ENCODE results near the gene LETM1. TPM values are rescaled to one million over a fixed set of nuclear protein-coding genes. Genes with fewer than 3 reads are reported as not detected.

The LETM1 gene
- total RNA-seq, 2 donors from 2014 or later = 32.1 to 63.1 TPM

DNA sequence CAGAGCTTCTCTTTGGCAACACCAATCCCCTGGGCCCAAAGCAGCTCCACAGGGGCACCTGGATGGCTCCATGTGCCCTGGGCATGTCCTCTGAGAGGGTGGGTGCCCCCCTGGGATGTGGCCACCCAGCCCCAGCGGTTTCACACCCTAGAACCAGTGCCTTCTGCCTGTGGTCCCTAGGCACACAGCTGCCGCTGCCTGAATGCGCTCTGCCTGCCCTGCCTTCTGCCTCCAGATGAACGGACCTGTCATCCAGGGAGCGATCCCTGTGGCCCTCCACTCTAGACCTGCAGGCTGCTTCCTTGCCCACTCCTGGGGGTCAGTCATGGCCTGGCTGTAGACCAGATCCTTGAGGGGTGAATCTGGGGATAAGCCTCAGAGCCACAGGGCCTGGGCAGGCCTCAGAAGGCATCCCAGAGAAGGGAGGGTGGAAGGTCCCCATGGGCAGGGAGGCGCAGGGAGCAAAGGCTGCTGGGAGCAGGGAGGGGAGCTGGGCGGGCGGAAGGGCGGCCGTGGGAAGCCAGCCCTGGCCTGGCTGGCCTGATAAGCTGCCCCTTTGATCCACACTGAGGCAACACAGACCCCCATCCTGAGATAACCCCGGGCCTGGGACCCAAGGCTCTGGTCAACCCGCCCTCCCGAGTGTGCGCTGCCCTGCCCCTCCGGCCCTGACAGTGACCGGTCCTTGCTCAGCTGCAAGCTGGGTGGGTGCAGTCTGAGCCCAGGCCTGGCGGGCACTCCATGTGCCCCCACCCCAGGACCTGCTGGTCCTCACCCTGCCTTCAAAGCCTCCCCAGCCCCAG is 71.0 kb downstream of the LETM1 start:
- no peak for TF ChIP-seq POLR2A (IDR thresholded peaks at IDR 0.05)
- no peak for TF ChIP-seq POLR2AphosphoS5 (IDR thresholded peaks at IDR 0.05)
- TF ChIP-seq, protein P1, sequence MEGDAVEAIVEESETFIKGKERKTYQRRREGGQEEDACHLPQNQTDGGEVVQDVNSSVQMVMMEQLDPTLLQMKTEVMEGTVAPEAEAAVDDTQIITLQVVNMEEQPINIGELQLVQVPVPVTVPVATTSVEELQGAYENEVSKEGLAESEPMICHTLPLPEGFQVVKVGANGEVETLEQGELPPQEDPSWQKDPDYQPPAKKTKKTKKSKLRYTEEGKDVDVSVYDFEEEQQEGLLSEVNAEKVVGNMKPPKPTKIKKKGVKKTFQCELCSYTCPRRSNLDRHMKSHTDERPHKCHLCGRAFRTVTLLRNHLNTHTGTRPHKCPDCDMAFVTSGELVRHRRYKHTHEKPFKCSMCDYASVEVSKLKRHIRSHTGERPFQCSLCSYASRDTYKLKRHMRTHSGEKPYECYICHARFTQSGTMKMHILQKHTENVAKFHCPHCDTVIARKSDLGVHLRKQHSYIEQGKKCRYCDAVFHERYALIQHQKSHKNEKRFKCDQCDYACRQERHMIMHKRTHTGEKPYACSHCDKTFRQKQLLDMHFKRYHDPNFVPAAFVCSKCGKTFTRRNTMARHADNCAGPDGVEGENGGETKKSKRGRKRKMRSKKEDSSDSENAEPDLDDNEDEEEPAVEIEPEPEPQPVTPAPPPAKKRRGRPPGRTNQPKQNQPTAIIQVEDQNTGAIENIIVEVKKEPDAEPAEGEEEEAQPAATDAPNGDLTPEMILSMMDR (IDR thresholded peaks at IDR 0.05) = no peak
- no peaks in the 10 kb centered on the region for H3K36me3 ChIP-seq
- DNase-seq (ENCODE audit: low spot score) = no peak
- H3K4me1 ChIP-seq (replicated peaks) = no peaks in the 10 kb centered on the region
- H3K27me3 ChIP-seq (replicated peaks; ENCODE audit: insufficient read depth) = no peaks in the 10 kb centered on the region
- WGBS = 81% methylated on average over 17 of the region's 17 CpGs
- H3K9me3 ChIP-seq = no peaks in the 10 kb centered on the region
- H3K27ac ChIP-seq = no peak overlapping the region
- intact Hi-C loops (cut with DNase I) = no loop called here
- H3K4me3 ChIP-seq = no peak overlapping the region

DNA sequence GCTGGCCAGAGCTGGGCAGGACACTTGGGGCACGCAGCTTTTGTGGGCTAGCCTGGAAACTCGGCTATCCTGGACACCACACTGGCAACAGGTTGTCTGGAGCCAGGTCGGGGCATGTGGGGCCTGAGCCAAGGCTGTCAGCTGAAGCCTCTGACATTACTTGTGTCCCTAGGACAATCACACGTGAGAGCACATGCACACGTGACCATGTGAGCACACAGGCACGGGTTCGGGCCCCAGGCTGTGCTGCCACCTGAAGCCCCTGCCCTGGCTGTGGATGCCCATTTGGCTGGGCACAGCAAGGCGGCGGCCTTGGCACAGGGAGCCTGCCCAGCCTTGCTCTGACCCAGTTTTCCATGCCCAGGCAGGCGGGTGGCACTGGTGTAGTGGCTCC is 71.6 kb downstream of the LETM1 start:
- Histone ChIP-seq H3K27ac (no peak overlapping the region), H3K4me3 (no peak overlapping the region), H3K27me3 (replicated peaks; ENCODE audit: insufficient read depth) (no peaks in the 10 kb centered on the region), H3K4me1 (replicated peaks) (no peaks in the 10 kb centered on the region), H3K9me3 (no peaks in the 10 kb centered on the region), H3K36me3 (no peaks in the 10 kb centered on the region)
- DNase-seq (ENCODE audit: low spot score) = no peak
- TF ChIP-seq, protein P1 (IDR thresholded peaks at IDR 0.05) = no peak
- TF ChIP-seq POLR2A (IDR thresholded peaks at IDR 0.05) = no peak
- TF ChIP-seq POLR2AphosphoS5 (IDR thresholded peaks at IDR 0.05) = no peak
- intact Hi-C loops (cut with DNase I) = no loop called here
- WGBS = 60% methylated on average over 10 of the region's 10 CpGs

DNA sequence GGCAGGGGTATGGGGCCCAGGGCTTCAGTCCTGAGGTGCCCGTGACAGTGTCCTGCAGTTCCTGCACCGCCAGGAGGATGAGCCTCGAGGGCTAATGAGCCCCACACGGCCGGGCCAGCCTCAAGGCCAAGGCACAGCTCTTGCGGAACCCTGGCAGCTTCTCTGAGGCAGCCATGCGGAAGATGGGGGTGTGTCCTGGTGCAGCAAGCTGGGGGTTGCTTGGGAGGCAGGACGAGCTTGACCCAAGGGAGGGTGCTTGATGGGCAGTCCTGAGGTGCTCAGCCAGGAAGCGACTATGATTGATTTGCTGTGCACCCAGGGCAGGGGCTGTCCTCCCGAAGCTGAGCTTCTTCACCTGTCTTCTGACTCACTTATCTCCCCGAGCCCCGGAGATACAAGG is 72.0 kb downstream of the LETM1 start:
- intact Hi-C loops (cut with DNase I) = no loop called here
- Histone ChIP-seq H3K9me3 (no peaks in the 10 kb centered on the region), H3K4me3 (no peak overlapping the region), H3K4me1 (replicated peaks) (no peaks in the 10 kb centered on the region), H3K27ac (no peak overlapping the region), H3K27me3 (replicated peaks; ENCODE audit: insufficient read depth) (no peaks in the 10 kb centered on the region), H3K36me3 (no peaks in the 10 kb centered on the region)
- no peak for DNase-seq (ENCODE audit: low spot score)
- TF ChIP-seq, protein P1 (IDR thresholded peaks at IDR 0.05) = no peak
- TF ChIP-seq POLR2A (IDR thresholded peaks at IDR 0.05) = no peak
- no peak for TF ChIP-seq POLR2AphosphoS5 (IDR thresholded peaks at IDR 0.05)
- 65% methylated on average over 12 of the region's 12 CpGs for WGBS

DNA sequence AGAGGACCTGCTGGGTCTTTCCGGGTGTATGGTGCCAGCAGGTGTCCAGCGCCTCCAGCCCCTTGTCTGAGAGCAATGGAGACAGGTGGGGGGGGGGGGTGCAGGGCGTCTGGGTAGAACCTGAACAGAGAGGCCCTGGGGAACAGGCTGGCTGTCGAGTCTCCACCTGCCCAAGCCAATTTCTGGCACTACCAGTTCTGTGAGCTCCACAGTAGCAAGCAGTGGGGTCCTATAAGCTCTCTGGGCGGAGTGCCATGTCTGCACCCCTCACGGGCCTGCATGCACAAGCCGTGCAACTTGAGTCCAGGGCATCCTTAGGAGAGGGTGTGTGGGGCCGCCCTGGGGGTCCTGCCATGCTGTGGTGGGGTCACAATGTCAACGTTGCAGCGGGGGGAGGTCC is 72.9 kb downstream of the LETM1 start:
- DNase-seq (ENCODE audit: low spot score) = no peak
- H3K9me3 ChIP-seq = no peaks in the 10 kb centered on the region
- TF ChIP-seq POLR2A (IDR thresholded peaks at IDR 0.05) = no peak
- TF ChIP-seq POLR2AphosphoS5 (IDR thresholded peaks at IDR 0.05) = no peak
- intact Hi-C loops (cut with DNase I) = no loop called here
- no peak overlapping the region for H3K4me3 ChIP-seq
- 19% methylated on average over 7 of the region's 10 CpGs for WGBS
- H3K36me3 ChIP-seq = no peaks in the 10 kb centered on the region
- H3K27ac ChIP-seq = no peak overlapping the region
- H3K27me3 ChIP-seq (replicated peaks; ENCODE audit: insufficient read depth) = no peaks in the 10 kb centered on the region
- H3K4me1 ChIP-seq (replicated peaks) = no peaks in the 10 kb centered on the region

DNA sequence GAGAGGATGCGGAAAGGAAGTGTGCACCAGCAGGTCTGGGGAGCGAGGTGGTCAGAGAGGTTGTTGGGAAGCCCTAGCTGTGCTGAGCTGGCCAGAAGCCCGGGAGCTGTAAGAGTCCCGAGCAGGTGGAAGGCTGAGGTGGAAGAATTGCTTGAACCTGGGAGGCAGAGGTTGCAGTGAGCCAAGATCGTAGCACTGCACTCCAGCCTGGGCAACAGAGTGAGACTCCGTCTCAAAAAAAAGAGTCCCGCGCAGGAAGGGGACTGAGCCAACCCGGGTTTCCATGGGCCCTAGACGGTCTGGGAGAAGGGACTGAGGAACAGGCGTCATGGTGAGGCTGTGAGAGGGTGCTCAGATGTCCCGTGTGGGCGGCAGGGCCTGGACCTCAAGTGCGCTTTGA is 75.5 kb downstream of the LETM1 start:
- Histone ChIP-seq H3K27me3 (replicated peaks; ENCODE audit: insufficient read depth) (no peaks in the 10 kb centered on the region), H3K4me3 (no peak overlapping the region), H3K27ac (no peak overlapping the region), H3K36me3 (no peaks in the 10 kb centered on the region), H3K9me3 (no peaks in the 10 kb centered on the region), H3K4me1 (replicated peaks) (no peaks in the 10 kb centered on the region)
- TF ChIP-seq POLR2AphosphoS5 (IDR thresholded peaks at IDR 0.05) (no peak), POLR2A (IDR thresholded peaks at IDR 0.05) (no peak)
- TF ChIP-seq, protein P1 (IDR thresholded peaks at IDR 0.05) = no peak
- intact Hi-C loops (cut with DNase I) = no loop called here
- DNase-seq (ENCODE audit: low spot score) = no peak
- 88% methylated on average over 14 of the region's 14 CpGs for WGBS

All from prostate gland (tissue), 2 donors.